Activated CD4-positive, alpha-beta T cell treated with anti-CD3 and anti-CD28 coated beads, Interleukin-2, amount 50 U/mL, for 1 hour (primary cell): ENCODE data around the gene TNK2.

Experiments used
- DNase-seq: peaks from one replicate; pipeline ENCODE4 v3.0.0-alpha.2; 2020

The TNK2 gene

GRCh38 chr3:195897853-195898415, 10.4 kb downstream of the TNK2 start:
- DNase-seq = no peak

- DNase-seq = no peak
Measured at GRCh38 chr3:195897081-195897852, 11.1 kb downstream of the TNK2 start.

DNA sequence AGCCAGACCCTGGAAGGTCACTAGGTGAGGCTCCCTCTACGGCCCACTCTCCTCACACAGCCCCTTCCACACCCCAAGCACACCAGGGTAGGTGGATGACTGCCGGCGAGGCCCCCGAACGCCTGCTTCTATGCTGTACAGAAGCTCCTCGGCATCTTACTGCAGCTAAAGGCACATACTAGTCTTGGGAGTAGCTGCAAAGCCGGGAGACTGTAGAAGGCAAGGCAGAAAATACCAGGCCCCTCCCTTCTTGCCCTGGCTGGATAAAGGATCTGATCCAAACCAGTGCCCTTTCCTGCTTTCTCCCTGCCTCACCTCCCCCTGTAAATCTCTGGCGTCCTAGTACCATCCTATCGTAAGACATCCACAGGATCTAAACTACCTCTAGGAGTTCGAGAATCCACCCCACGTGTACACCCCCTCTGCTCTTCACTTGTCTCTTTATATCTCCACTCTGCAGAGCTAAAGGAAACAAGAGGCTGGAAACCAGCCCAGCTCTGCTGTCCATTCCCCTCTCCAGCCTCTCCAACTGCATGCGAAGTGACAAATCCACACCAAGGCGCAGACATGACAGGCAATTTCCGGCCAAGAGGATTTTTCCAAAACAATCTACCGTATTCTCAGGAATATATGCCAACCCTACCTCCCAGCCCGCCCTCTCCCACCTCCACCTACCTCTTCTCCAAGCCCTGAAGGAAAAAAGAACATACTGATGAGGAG, 11.8 kb downstream of the TNK2 start:
- DNase-seq = no peak

DNA sequence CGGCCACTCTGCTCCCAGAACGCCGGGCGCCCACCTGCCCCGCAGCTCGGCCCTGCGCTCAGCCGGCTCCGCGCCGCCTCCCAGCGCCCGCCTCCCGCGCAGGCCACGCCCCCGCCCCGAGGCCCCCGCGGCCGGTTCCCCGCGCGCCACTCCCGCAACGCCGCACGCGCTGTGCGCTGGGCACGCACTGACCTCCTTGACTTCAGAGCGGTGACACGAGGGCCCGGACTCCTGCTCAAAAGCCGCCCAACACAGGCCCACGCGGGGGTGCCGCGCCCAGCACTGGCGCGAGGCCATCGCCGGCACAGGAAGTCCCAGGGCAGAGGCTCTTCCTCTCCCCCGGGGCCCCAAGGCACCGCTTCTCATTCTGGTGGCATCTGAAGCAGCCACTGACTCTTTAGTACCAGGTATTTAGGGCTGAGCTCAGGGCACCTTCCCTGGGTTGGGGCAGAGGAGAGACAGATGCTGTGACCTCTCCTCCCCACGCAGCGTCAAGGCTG, 12.4 kb downstream of the TNK2 start:
- DNase-seq = peak; percentile 65

DNA sequence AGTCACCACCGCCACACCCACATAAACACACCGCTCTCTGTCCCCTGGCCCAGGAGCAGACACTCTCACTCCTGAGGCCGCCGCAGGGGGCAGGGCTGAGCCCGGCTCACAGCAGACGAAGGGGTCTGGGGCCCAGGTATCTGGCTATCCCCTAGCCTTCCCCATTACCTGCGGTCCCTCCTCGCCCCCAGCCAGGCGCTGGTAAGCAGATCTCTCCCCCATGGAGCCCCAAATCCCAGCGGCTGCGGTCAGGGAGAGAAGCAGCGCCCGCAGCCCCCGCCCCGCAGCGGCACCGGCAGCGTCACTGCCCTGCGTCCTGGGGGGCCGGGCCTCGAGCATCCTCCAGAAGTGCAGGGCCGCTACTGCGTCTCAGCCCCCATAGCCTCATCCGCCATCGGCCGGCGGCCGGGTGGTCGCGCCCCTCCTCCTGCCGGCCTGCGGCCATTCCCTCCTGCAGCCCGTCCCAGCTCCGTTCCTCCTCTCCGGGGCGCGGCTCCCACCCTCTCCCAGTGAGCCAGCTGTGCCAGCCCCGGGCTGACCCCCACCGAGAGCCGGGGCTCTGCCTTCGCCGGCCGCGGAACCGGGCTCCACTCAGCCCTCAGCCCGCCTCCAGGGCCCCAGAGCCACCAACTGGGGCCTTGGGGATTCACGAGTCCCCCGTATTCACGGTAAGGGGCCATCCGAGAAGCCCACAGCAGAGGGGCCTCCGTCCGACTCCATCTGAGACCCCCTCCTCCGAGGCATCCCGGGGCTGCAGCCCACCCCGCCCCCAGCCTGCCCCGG, 13.1 kb downstream of the TNK2 start:
- peak; percentile 65 for DNase-seq

GRCh38 chr3:195893916-195894465, 14.4 kb downstream of the TNK2 start:
- DNase-seq = no peak

DNA sequence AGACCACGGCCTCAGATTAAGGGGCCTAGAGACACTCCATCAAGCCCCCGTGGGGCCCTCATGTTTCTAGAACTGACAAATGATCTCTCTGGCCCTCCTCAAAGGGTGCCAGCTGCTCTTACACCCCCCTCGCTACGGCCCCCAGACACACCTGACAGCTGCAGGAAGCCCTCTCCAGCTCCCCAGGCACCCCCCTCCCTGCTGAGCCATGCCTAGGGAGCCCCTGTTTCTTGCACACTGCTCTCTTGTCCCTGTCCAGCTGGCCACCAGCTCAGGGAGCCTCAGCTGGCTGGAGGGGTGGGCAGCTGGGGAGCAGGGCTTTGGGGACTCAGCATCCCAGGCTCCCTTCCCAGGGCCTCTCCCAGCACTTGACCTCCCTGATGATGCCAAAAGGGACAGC, 14.8 kb downstream of the TNK2 start:
- DNase-seq = no peak

GRCh38 chr3:195893044-195893395, 15.3 kb downstream of the TNK2 start:
- DNase-seq = no peak

- no peak for DNase-seq
Measured at GRCh38 chr3:195892105-195893043, 16.0 kb downstream of the TNK2 start.

DNA sequence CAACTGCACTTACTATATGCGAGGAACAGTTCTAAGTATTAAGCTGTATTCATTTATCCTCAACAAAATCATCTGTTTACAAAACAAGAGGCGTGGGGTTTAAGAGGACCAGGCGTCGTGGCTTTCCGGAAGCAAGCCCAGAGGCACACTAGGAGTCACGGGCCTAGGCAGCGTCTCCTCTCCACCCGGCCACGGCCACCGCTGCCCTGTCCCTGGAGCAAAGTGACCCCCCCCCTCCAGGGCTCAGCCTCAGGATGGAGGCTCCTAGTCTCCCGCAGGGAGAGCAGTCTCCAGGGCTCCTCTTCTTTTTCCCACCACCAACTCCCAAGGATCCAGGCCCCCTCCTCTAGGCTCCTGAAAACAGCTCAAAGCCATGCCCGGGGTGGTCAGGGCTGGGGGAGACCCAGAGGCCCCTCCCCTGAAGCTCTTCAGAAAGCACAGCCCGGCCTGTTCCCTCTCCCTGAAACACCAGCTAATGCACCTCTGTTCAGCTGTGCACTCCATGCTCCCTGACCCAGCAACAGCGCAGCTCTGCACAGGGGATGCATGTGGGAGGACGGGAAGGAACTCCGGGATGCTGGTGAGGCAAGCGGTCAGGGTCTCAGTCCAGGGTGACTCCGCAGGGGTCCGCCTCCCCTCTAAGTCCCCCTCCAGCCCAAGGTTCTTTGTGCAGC, 16.8 kb downstream of the TNK2 start:
- DNase-seq = no peak

DNA sequence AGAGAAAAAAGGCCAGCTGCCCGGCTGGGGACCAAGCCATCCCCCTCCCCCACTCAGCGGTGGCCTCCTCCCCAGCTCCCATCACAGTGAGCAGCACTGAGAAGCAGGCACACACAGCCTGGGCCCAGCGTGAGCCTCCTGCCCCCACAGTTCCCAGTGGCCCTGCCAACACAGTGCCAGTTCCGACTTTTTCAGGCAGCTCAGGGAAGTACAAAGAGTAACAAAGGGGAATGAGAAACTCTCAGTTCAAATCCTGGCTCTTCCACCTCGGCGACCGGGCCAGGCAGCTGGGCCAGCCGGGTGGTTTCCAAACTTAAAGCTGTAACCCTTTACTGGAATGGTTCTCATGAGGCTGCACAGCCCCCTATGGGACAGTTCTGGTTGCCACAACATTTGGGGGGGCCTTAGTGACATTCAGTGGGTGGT, 18.5 kb downstream of the TNK2 start:
- no peak for DNase-seq

GRCh38 chr3:195888981-195889869, 19.1 kb downstream of the TNK2 start:
- DNase-seq = no peak

DNA sequence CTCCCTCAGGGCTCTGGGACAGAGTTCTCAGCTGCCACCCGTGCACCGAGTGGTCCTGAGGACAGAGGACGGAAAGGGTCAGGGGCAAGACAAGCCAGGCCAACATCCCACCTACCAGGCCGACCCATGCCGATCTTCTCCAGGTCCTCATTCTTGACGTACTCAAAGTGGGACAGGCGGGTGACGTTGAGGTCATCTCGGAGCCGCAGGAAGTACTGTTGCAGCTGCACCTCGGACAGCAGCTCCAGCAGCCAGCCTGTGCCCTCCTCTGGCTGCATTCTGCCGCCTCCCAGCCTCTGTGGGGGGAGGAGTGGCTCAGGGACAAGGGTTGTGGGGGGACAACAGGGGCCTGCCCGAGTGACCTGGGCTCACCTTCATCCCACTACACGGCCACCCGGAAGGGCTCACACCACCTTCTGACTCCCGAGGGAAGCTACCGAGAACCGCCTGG, 20.0 kb downstream of the TNK2 start:
- DNase-seq = no peak

DNA sequence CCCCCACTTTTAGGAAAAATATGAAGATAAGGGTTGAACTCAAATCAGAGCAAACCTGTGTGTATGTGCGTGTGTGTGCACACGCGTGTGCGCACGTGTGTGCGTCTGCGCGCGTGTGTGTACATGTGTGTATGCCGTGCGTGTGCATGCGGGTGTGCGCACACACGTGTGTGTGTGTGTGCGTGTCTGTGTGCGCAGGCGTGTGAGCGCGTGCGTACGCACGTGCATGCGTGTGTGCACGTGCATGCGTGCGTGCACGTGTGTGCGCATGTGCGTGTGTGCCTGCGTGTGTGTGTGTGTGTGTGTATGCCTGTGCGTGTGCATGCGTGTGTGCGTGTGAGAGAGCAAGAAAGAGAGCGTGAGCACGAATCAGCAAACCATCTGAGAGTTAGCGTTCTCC, 20.7 kb downstream of the TNK2 start:
- DNase-seq = no peak

DNA sequence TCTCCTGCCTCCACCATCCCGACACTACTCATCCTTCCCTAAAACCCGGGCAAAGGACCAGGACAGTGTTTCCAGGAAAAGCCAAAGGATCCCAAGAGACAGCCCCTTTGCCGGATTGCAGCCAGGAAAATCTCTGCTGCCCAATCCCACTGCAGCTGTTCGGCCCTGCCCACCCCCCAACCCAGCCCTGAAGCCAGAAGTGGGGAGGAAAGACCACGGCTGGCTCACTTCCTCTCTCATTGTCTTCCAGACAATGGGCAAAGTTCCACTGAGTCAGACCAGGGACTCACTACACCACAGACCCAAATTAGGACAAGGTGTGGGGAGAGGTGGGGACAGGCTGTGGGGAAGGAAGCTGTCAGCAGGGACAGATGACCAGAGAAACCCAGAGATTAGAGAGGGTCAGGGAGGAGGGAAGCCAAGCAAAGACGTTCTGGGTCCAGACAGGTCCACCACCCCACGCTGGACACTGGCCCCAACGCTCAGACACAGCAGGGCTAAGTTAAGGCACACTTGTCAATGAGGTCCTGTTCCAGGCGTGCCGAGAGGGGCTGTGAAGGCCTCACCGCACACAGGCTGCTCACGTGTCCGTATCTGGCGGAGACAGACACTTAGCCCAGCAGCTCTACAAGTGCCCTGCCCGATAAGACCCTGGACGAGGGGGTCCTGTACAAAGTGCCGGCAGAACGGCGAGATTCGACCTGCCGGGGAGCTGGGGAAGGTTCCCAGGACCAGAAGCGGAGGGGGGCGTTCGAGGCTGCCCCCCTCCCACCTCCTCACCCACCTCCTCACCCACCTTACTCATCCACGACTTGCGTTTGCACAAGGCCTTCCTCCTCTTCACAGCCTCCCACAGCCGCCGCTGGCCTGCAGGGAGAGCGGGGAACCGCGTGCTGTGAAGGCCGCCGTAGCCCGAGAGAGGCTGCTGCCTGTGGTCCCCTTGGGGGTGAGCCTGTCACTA, 21.9 kb downstream of the TNK2 start:
- no peak for DNase-seq

DNA sequence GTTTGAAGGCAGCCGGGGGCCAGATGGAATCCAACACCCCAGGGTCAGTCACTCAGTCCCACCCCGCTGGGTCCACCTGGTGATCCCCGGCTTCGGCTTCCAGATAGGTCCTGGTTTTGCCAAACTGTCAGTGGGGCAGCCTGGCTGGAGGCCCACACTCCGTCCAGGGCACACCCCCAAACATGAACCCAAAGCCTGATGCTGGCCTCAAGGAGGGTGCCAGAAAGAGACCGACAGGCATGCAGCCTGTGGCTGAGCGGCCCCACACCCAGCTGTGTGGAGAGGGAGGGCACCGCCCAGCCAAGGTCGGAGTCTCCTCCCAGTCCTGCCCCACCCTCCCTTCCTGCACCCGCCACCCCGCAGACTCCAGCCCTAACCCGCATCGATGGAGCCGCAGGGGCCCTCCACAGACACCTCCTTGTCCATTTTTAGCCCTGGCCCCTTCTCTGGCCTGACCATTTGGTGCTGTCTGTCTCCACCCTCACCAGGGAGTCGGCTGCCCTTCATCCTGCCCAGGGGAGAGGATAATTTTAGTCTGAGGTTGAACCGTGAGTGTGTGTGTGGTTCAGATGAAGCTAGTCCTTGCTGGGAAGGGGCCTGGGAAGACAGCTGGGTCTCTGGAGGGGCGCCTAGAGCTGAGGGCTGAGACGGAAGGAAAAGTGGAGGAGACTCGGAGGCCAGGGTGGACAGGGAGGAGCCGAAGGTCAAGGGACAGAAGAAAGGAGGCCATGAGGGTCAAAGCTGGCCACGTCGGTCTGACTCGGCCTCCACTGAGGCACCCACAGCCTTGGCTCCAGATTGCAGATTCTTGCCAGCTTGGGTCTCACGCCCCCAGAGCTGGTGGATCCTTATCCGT, 23.1 kb downstream of the TNK2 start:
- no peak for DNase-seq

GRCh38 chr3:195884691-195885035, 23.7 kb downstream of the TNK2 start:
- DNase-seq = no peak

GRCh38 chr3:195883801-195884200, 24.6 kb downstream of the TNK2 start:
- DNase-seq = no peak
